ENCODE results near the gene TMEM222.
A peak's percentile ranks its signal among the peaks of the same experiment; 100 is the strongest.

The TMEM222 gene

DNA sequence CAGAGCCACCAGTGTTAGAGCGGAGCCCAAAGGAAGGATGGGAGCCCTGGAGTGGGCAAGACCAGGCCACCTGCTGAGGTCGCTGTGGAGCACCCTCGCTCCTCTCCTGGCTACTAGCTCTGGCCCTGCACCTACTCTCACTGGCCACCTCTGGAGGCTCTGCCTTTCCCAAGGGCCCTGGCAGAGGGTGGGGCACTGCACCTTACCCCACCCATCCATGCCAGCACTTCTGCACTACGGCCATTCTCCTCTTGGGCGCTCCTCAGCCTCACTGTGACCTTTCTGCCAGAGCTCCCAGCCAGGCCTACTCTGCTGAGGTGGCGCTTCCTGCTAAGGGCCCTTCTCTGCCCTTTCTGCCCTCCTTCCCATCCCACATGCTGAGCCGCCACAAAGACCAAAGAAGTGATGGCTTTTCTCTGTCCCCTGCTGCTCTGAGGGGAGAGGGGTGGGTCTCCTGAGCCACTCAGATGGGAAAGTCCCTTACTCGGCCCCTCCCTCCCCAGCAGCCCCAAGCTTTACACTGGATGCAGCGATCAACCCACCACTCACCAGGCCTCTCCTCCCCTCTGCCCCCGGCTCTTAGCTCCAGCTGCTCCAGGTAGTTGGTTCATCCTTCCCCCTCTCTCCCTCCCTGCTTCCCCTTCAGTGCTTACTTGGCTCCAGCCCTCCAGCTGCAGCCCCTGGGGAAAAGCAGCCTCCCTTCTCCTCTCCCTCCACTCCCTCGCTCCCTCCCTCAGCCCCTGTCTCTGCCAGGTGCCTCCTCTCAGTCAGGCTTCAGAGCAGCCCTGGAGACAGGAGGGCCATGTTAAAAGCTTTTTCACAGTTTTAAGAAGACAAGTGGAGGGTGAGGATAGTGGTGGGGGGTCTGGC lies 14.8 kb upstream of the TMEM222 start:
- DNase-seq (ENCODE audit: low spot score) = no peak

DNA sequence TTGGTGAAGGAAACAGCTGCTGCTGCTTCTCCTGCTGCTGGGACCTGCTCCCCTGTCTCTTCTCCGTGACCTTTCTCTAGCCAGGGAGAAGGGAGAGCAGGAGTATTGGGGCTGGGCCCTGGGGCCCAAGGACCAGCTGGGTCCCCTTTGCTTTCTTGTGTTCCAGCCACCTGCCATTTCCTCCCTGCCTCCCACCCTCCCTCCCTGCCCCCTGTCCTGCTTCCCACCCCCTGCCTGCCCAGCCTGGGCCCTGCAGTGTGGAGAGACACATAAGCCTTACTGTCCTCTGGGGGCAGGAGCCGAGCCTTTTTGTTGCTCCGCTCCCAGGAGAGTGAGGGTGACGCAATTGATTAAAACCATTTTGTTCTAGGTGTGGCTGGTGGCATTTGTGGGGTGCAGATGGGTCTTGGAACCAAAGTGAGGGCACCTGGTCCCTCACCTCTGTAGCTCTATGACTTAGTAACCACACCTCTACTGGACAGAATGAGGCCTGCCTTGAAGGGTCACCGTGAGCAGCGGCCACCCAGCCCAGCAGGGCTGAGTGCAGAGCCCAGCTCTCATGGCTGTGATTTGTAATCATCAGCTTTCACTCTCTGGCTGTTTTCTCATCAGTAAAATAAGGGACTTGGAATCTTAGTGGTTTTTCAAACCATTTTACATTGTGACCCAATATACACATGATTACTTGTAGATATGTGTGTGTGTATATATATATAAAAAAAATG lies 13.9 kb upstream of the TMEM222 start:
- DNase-seq (ENCODE audit: low spot score) = no peak

DNA sequence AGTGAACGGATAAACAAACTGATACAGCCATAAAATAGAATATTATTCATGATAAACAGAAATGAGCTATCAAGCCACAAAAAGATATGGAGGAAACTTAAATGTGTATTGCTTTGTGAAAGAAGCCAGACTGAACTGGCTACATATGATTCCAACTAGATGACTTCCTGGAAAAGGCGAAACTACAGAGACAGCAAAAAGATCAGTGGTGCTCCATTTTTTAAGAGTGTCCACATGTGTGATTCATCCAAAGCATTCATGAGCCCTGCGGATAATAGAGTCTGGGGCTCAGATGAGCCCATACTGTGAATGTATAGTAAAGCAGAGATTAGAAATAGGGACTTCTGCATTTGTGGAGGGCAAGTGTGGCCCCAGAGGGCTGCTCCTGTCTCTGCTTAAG lies 7.8 kb upstream of the TMEM222 start:
- no peak for DNase-seq (ENCODE audit: low spot score)

DNA sequence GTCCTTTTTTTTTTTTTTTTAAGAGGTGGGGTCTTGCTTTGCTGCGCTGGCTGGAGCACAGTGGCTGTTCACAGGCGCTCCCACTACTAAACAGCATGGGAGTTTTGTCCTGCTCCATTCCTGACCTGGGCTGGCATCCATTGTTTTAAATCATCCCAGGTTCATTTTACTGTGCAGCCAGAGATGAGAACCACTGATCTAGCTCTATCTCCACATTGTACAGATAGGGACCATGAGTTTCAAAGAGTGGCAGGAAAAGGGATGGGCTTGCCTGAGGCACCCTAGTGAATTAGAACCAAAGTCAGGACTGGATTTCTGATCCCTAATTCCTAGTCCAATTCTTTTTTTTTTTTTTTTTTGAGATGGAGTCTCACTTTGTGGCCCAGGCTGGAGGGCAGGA lies 7.2 kb upstream of the TMEM222 start:
- DNase-seq (ENCODE audit: low spot score) = no peak

DNA sequence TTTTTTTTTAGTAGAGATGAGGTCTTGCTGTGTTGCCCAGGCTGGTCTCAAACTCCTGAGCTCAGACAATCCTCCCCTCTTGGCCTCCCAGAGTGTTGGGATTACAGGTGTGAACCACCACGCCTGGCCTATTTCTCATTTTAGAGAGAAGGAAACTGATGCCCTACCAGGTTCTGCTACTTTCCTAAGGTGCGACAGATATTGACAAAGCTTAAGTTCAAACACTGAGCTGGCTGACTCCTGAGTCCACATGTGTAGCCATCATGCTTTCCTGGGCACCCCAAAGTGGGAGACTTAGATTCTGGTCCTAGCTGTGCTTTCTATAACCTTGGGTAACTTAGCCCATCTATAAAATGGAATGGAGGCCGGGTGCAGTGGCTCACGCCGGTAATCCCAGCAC lies 5.1 kb upstream of the TMEM222 start:
- DNase-seq (ENCODE audit: low spot score) = no peak

DNA sequence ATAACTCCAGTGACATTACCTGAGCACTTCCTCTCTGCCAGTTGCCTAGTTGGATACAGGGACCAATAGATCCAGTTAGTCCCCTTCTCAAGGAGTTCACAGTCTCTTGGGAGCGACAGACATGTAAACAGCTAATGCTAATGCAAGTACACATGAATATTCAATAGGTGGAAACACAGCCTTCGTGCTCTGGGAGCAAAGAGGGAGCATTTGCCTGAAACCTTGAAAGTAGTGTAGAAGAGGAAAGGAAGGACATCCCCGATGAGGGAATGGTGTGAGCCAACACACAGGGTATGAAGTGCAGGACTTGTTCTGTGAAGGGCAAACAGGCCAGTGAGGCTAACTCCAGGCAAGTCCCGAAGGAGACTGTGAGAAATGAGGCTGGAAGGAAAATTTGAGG lies 3.8 kb upstream of the TMEM222 start:
- DNase-seq (ENCODE audit: low spot score) = no peak

DNA sequence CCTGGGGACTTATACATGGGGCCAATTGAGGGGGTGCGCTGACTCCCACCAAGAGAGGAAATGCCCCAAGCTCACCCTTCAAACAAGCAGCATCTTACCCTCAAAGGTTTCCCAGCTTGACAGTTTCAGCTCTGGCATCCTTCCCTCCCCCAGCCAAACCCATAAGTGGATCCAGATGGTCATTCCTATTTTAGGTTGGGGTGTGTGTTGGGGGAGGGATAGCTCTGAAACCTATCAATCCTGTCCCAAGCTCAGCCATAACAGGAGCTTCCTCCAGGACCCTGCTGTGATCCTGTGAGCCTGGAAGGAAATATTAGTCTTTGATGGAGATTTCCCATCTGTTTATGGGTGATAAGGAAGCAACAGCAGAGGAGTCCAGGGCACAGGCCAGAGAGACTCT lies 3.4 kb upstream of the TMEM222 start:
- DNase-seq (ENCODE audit: low spot score) = no peak

DNA sequence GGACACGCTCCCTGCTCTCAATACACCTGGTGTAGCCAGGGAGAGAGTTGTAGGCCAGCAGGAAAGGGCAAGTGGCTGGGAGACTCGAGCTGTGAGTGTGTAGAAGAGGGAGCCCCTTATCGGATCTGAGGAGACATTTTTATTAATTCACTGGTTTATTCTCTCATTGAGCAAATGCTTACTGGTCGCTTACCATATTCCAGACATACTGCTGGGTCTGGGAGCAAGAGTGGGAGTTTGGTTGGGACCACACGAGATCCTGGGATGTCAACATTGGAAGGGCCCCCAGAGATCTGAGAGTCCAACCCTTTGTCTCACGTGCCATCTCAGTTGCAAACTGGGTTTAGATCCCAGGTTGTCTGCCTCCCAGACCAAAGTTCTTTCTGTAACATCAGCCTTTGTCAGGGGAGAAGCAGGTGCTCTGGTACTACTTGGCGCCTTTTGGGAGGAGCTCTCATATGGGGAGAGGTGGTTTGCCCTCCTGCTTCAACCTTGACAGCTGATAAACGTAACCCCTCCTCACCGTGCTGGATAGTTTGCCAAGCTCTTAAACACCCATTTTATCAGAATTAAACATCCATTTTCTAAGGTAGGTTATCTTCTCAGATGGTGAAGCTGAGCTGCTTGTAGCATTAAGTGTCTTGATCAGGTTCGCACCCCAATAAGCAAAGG lies 742 bp downstream of the TMEM222 start:
- DNase-seq (ENCODE audit: low spot score) = no peak

DNA sequence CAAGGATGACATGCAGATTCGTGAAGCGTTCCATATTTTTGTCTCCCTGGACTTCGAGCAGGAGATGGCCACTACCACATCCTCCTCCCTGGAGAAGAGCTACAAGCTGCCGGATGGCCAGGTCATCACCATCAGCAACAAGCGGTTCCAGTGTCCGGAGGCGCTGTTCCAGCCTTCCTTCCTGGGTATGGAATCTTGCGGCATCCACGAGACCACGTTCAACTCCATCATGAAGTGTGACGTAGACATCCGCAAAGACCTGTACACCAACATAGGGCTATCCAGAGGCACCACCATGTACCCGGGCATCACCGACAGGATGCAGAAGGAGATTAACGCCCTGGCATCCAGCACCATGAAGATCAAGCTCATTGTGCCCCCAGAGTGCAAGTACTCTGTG lies 3.3 kb downstream of the TMEM222 start:
- DNase-seq (ENCODE audit: low spot score) = no peak

DNA sequence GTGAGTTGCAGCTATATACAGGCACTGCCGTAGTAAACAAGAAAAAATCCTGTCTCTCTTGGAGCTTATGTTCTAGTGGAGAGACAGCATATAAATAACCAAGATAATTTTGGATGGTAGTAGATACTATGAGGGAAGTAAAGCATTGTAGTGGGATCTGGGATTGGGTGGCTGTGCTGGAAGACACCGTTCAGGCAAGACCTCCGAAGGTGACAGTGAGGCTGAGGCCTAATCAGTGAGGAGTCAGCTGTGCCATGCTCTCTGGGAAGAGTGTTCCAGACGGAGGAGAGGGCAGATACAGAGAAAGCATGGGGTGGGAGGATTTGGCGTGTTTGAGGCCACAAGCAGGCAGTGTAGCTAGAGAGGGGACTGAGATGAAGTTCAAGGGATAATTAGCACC lies 6.0 kb downstream of the TMEM222 start:
- DNase-seq (ENCODE audit: low spot score) = no peak

DNA sequence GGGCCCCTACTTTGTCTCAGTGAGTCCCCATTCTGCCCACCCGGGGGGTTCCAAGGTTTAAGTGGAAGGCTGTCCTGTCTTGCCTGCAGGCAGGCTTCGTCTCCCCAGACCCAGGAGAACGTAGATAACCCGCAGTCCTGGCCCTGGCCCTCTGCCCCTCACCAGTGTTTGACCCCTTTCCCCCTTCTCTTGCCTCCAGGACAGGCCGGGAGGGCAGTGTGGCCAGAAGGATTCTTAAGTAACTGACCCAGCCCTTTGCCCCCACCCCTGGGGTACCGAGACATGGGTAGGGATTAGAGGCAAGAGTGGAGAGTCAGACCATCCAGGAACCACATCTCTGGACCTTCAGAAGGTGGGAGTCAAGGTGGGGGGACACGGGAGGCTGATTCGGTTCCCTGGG lies 8.8 kb downstream of the TMEM222 start:
- no peak for DNase-seq (ENCODE audit: low spot score)

DNA sequence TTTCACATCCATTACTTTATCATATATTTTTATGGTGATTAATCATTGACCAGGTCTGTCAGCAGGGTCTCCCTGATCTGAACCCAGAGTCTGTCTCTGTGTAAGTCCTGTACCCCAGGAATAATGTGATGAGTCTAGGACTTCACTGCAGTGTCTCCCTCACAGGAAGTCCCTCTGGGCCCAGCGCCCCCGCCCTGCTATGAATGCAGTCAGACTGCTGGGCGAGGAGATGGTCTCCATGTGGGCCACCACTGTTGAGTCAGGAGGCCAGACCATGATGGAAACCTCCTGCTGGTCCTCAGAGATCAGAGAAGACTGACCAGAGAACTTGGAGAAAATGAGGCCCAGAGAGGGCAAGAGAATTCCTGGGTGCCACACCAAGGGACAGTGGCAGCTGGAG lies 9.5 kb downstream of the TMEM222 start:
- DNase-seq (ENCODE audit: low spot score) = no peak

DNA sequence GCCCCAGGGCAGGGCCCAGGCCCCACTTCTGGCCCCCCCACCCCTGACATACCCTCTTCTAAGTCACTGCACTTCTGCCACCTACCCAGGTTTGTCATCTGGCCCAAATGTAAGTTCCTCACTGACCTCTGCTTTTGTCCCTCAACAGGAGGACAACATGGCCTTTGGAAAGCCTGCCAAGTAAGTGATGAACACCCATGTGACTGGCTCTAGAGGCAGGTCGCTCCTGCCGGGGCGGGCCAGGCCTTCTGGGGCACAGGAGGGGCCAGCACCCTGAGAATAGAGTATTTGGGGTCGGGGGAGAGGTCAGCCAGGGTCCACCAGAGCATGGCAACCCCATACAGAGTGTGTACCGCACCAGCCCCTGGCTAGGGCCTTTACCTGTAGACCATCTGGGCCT lies 10.0 kb downstream of the TMEM222 start:
- DNase-seq (ENCODE audit: low spot score) = no peak

DNA sequence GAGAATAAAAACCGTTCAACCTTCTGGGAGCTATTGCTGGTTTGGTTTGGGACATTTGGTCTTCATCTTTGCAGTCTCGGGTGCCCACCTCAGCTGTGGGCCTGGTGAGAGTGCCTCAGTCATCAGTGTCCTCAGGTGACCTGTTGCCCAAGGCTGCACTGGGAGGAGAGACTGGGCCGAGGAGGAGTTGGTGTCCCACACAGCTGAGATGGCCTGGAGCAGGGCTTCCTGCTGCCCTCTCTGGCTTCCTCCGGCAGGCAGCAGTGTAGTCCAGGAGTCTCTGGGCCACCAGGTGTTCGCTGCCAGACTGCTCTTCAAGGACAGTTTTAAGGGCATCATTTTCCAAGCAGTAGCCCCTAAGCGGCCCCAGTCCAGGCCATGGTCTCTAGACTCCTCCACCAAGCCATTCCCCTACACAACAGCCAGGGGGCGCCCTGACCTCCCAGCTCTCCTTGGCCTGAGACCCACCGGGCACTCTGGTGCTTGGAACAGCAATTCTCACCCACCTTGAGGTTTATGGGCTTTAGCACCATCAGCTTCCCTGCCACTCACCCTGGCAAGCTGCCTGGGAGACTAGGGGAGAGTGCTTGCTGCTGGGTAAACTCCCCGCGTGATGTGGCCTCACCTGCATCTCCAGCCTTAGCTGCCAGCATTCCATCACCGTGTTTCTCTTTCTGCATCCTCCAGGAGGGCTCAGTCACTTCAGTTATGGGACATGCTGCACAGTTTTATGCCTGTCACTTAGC lies 10.7 kb downstream of the TMEM222 start:
- peak; percentile 81 for DNase-seq (ENCODE audit: low spot score)

DNA sequence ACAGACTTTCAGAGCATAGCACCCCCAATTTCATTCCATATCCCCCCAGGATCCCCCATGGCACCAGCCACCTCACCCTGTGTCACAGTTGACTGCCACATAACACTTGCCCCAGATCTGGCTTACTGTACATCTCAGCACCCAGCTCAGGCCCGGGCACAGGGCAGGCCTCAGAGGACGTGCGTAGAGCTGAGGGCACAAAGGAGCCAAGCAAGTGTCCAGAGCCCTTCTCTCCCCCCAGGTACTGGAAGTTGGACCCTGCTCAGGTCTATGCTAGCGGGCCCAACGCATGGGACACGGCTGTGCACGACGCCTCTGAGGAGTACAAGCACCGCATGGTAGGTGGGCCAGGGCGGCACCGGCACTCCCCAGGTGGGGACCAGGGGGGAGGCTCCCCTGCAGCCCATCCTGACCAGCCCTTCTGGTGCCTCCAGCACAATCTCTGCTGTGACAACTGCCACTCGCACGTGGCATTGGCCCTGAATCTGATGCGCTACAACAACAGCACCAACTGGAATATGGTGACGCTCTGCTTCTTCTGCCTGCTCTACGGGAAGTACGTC lies 11.8 kb downstream of the TMEM222 start:
- no peak for DNase-seq (ENCODE audit: low spot score)

DNA sequence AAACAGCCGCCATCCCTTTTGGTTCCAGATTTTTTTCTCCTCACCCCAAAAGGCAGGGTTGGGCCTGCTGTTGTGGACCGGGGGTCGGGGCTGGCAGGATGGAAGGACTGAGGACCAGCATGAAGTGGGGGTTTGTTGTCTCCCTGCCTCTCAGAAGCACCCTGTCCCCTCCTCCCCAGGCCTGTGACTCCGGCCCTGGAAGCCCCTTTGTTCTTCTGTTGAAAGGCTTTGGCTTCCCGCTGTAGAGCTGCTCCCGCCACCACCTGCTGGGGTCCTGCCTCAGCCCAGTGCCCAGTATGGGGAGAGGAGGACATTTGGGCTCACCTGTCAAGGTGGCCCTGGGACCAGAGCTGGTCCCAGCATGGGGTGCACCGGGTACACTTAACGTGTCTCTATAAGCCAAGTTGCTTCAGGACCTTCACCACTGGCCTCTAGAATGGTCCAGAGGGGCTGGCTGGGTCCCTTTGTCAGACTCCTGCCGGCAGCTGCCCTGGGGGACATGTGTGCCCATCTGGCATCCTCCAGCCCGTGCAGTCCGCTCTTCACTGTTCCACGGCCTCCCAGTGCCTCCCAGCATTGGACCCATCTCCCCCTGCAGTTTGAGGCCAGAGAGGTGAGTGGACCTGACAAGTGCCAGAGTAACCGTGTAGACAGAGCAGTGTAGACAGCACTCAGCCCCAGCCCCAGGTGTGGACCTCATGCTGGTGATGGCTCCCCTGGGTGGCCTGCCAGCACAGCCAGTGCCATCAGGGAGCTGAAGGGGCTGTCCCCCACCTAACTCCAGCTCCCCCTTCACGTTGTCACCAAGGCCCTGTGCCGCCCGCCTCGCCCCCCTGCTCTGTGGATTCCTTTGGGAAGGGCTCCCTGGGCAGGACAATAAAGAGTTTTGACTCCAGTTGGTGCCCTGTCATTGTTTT lies 13.8 kb downstream of the TMEM222 start:
- DNase-seq (ENCODE audit: low spot score) = no peak

DNA sequence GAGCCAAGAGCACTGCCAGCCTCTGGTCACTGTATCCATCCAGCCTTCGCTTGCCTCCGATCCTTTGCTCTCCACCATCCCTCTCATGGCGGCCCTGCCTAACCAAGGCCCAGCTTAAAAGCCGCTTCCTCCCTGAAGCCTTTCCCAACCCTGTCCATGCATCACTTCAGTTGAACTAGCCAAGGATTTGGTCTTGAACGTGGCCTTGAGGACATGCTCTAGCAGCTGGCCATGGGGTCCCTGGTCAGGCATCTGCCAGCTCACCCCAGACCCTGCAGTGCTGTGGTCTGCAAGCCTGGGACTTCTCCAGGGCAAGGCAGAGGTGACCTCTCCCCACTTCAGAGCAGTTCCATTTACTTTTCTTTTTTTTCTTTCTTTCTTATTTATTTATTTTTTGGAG lies 14.8 kb downstream of the TMEM222 start:
- no peak for DNase-seq (ENCODE audit: low spot score)

DNA sequence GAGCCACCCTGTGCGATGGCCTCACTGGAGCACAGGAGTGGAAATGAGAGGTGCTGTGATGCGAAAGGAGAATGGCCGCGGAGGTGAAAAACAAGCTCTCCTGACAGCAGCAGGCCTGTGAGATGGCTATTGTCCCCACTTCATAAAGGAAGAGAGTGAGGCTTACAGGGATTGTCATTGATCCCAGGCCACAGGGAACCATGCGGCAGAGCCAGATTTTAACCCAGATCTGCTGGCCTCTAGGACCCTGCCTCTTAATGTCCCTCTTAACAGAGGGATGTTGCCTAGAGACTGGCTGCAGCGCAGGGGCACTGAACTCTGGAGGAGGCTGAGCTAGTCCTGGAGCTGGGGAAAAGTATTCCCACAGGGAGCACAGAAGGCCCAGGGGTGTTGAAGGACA lies 16.8 kb downstream of the TMEM222 start:
- no peak for DNase-seq (ENCODE audit: low spot score)

DNA sequence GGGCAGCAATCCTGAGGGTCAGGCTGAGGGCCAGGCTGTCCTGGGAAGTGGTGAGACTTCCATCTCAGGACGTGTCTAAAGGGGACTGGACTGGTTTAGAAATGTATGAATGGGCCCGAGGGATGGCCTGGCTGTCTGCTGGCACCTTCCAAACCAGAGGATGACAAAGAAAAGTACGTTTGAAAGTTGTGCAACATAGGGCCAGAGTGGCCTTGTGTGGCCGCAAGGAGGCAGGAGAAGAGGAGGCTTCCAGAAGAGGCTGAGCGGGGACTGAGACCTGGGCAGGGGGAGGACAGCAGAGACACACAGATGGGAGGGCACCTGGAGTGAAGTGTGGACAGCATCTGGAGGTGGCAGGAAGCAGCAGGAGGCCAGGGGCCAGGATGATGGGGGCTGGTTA lies 17.2 kb downstream of the TMEM222 start:
- no peak for DNase-seq (ENCODE audit: low spot score)

DNA sequence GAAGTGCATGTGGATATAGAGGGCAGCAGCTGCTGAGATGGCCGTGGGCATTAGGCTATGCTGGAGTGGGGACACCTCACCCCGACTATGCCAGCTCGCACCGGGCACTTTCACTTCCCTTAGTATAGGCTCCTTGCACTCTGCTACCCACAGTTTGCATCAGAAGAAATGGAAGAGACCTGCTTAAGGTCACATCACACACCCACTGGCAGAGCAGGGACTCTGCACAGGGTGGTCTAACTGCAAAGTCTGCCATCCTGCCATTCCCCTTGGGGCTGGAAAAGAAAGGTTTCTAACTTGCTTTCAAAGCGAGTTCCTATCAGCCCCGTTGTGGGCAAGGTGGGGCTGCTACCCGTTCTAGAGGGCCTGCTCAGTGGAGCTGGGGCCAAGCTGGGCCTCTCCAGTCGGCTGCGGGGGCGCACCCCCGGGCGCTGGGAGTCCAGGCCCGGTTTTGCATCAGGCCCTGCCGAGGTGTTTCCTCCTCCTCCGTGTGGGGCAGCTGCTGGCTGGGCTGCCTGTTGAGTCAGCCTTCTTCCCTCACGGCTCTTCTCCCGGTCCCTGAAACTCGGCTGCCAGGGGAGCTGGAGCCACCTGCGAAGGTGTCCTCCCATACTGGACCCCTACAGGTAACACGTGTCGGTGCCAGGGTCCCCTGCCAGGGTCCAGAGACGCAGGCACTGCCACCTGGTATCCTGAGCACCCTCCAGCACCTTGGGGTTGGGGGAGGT lies 19.7 kb downstream of the TMEM222 start, which contains the start of gene SYTL1:
Gene SYTL1, plus strand, starts transcription at position 498 of the 728 bp plus-strand sequence. CDS start 3,313 bp downstream, outside the sequence.
- peak; percentile 87 for DNase-seq (ENCODE audit: low spot score)
